Measurements from ENCODE around the gene USP20.

USP20 gene

GRCh38 chr9:129897263-129897662 is 62.0 kb downstream of the USP20 start:
- H3K4me3 Mint-ChIP-seq = no peak overlapping the region
- H3K4me1 Mint-ChIP-seq (ENCODE audit: low read depth) = peaks cover 38% of the 10 kb centered on the region
- H3K27ac Mint-ChIP-seq = peak overlapping the region; percentile 83
- H3K36me3 Mint-ChIP-seq (ENCODE audit: low read depth) = peaks cover 70% of the 10 kb centered on the region
- H3K9me3 Mint-ChIP-seq = no peaks in the 10 kb centered on the region
- no peaks in the 10 kb centered on the region for H3K27me3 Mint-ChIP-seq (ENCODE audit: low read depth)

DNA sequence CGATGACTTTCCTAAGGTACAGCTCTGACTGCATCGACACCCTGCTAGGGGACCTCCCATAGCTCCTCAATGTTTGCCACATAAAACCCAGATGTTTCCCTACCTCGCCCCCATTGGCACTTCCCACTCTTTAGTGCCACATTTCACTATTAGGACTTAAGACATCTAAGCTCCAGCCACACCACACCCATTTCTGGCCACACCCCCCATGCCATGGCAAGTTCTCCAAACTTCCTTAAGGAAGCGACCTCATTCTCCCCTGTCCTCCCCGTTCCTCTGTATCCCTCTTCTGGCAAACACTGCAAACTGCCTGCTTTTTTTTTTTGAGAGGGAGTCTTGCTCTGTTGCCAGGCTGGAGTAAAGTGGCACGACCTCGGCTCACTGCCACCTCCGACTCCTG is 62.9 kb downstream of the USP20 start:
- no peaks in the 10 kb centered on the region for H3K27me3 Mint-ChIP-seq (ENCODE audit: low read depth)
- H3K4me3 Mint-ChIP-seq = no peak overlapping the region
- H3K4me1 Mint-ChIP-seq (ENCODE audit: low read depth) = peaks cover 37% of the 10 kb centered on the region
- no peaks in the 10 kb centered on the region for H3K9me3 Mint-ChIP-seq
- H3K36me3 Mint-ChIP-seq (ENCODE audit: low read depth) = peaks cover 72% of the 10 kb centered on the region
- peak overlapping the region; percentile 57 for H3K27ac Mint-ChIP-seq

- H3K9me3 Mint-ChIP-seq = no peaks in the 10 kb centered on the region
- H3K4me1 Mint-ChIP-seq (ENCODE audit: low read depth) = peaks cover 31% of the 10 kb centered on the region
- H3K4me3 Mint-ChIP-seq = no peak overlapping the region
- peak overlapping the region; percentile 62 for H3K27ac Mint-ChIP-seq
- H3K27me3 Mint-ChIP-seq (ENCODE audit: low read depth) = no peaks in the 10 kb centered on the region
- peaks cover 72% of the 10 kb centered on the region for H3K36me3 Mint-ChIP-seq (ENCODE audit: low read depth)
These were observed 64.4 kb downstream of the USP20 start for GRCh38 chr9:129899620-129900019.

DNA sequence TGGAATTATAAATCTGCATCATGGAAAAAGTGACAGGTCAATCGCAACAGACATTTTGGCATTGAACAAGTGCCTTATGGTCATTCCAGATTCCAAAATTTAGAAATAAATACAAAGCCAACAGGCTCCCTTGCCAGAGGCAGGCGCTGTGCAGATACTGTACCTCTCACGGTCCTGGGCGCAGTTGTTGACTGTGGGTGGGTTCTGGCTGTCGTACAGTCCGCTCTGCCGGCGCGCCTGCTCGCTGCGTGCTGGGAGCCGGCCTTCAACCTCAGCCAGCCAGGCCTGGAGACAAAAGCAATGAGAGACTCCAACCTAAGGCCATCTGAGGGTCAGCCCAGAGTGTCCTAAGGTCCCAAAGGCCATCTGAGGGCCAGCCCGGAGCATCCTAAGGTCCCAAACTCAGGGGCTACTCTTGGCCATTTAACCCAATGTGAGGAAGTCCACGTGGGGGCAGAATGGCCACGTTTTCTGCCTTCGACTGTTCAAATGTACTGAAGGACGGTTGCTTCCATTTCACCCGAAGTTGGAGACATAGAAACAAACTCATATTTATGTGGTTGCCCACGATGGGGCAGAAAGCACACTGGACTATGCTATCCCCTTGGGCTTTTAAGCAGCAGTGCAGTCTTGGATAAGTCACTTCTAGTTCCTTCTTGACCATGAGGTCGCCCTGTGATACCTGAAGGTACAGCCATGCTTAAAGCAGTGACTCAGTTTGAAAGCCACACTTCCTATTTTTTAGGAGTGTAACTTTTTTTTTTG is 65.2 kb downstream of the USP20 start:
- no peaks in the 10 kb centered on the region for H3K9me3 Mint-ChIP-seq
- H3K27me3 Mint-ChIP-seq (ENCODE audit: low read depth) = no peaks in the 10 kb centered on the region
- peaks cover 68% of the 10 kb centered on the region for H3K36me3 Mint-ChIP-seq (ENCODE audit: low read depth)
- H3K4me3 Mint-ChIP-seq = no peak overlapping the region
- no peak overlapping the region for H3K27ac Mint-ChIP-seq
- peaks cover 27% of the 10 kb centered on the region for H3K4me1 Mint-ChIP-seq (ENCODE audit: low read depth)

DNA sequence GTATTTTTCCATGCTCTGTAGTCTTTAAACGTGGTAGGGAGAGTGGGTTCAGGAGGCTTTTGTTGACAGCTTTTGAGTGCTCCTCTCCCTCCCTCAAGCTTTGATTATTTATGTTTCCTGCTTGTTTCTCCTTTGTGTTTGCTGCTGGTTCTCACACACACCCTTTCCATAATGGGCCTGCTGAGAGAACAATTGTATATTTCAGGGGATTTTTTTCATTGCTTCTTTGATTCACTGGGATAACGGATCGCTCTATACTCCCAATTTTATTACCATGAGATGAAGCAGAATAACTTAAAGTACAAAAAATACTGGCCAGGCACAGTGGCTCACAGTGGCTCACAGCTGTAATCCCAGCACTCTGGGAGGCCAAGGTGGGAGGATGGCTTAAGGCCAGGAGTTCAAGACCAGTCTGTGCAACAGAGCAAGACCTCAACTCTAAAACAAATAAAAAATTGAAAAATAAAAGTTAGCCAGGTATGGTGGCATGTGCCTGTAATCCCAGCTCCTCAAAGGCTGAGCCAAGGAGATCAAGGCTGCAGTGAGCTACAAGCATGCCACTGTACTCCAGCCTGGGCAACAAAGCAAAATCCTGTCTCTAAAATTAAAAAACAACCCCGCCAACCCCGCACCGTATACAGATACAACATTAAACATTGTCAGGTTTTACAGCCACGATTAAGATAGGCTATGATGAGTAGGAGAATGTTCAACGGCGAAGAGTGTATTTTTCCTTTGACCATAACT is 66.9 kb downstream of the USP20 start:
- Mint-ChIP-seq H3K27me3 (ENCODE audit: low read depth) (no peaks in the 10 kb centered on the region), H3K27ac (peak overlapping the region; percentile 52), H3K9me3 (no peaks in the 10 kb centered on the region), H3K4me1 (ENCODE audit: low read depth) (peaks cover 15% of the 10 kb centered on the region), H3K4me3 (no peak overlapping the region), H3K36me3 (ENCODE audit: low read depth) (peaks cover 64% of the 10 kb centered on the region)

- Mint-ChIP-seq H3K27me3 (ENCODE audit: low read depth) (no peaks in the 10 kb centered on the region), H3K27ac (no peak overlapping the region), H3K4me1 (ENCODE audit: low read depth) (peaks cover 15% of the 10 kb centered on the region), H3K4me3 (no peak overlapping the region), H3K9me3 (no peaks in the 10 kb centered on the region), H3K36me3 (ENCODE audit: low read depth) (peaks cover 61% of the 10 kb centered on the region)
These were observed 67.5 kb downstream of the USP20 start for GRCh38 chr9:129902740-129903134.

GRCh38 chr9:129904734-129905133 is 69.5 kb downstream of the USP20 start:
- Mint-ChIP-seq H3K36me3 (ENCODE audit: low read depth) (peaks cover 57% of the 10 kb centered on the region), H3K9me3 (no peaks in the 10 kb centered on the region), H3K27me3 (ENCODE audit: low read depth) (no peaks in the 10 kb centered on the region), H3K4me1 (ENCODE audit: low read depth) (peaks cover 14% of the 10 kb centered on the region), H3K27ac (peak overlapping the region; percentile 50), H3K4me3 (no peak overlapping the region)

GRCh38 chr9:129906298-129906697 is 71.0 kb downstream of the USP20 start:
- H3K36me3 Mint-ChIP-seq (ENCODE audit: low read depth) = peaks cover 52% of the 10 kb centered on the region
- H3K4me1 Mint-ChIP-seq (ENCODE audit: low read depth) = peaks cover 20% of the 10 kb centered on the region
- H3K4me3 Mint-ChIP-seq = no peak overlapping the region
- H3K27ac Mint-ChIP-seq = no peak overlapping the region
- H3K27me3 Mint-ChIP-seq (ENCODE audit: low read depth) = no peaks in the 10 kb centered on the region
- H3K9me3 Mint-ChIP-seq = no peaks in the 10 kb centered on the region

DNA sequence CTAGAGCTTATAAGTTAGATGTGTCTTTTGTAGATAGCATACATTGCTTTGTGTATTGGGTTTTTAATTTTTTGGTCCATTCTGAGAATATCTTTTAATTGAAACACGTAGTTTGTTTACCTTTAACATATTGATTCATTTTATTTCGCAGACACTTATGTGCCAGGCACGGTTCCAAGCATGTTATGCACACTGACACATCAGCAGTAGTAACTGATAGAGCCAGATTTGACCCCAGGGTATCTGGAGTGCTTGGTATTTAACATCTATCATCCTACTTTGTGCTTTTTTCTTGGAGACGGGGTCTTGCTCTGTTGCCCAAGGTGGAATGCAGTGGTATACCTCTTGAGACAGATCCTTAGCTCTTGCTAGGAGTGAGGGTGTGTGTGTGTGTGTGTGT is 71.9 kb downstream of the USP20 start:
- Mint-ChIP-seq H3K9me3 (no peaks in the 10 kb centered on the region), H3K4me1 (ENCODE audit: low read depth) (peaks cover 17% of the 10 kb centered on the region), H3K27ac (no peak overlapping the region), H3K27me3 (ENCODE audit: low read depth) (no peaks in the 10 kb centered on the region), H3K4me3 (no peak overlapping the region), H3K36me3 (ENCODE audit: low read depth) (peaks cover 44% of the 10 kb centered on the region)

GRCh38 chr9:129908906-129909305 is 73.6 kb downstream of the USP20 start:
- H3K27me3 Mint-ChIP-seq (ENCODE audit: low read depth) = no peaks in the 10 kb centered on the region
- no peaks in the 10 kb centered on the region for H3K9me3 Mint-ChIP-seq
- H3K27ac Mint-ChIP-seq = no peak overlapping the region
- H3K36me3 Mint-ChIP-seq (ENCODE audit: low read depth) = peaks cover 40% of the 10 kb centered on the region
- H3K4me1 Mint-ChIP-seq (ENCODE audit: low read depth) = peaks cover 14% of the 10 kb centered on the region
- no peak overlapping the region for H3K4me3 Mint-ChIP-seq

GRCh38 chr9:129909851-129910250 is 74.6 kb downstream of the USP20 start:
- peaks cover 33% of the 10 kb centered on the region for H3K36me3 Mint-ChIP-seq (ENCODE audit: low read depth)
- no peaks in the 10 kb centered on the region for H3K9me3 Mint-ChIP-seq
- H3K27ac Mint-ChIP-seq = peak overlapping the region; percentile 68
- peaks cover 12% of the 10 kb centered on the region for H3K4me1 Mint-ChIP-seq (ENCODE audit: low read depth)
- no peaks in the 10 kb centered on the region for H3K27me3 Mint-ChIP-seq (ENCODE audit: low read depth)
- no peak overlapping the region for H3K4me3 Mint-ChIP-seq

DNA sequence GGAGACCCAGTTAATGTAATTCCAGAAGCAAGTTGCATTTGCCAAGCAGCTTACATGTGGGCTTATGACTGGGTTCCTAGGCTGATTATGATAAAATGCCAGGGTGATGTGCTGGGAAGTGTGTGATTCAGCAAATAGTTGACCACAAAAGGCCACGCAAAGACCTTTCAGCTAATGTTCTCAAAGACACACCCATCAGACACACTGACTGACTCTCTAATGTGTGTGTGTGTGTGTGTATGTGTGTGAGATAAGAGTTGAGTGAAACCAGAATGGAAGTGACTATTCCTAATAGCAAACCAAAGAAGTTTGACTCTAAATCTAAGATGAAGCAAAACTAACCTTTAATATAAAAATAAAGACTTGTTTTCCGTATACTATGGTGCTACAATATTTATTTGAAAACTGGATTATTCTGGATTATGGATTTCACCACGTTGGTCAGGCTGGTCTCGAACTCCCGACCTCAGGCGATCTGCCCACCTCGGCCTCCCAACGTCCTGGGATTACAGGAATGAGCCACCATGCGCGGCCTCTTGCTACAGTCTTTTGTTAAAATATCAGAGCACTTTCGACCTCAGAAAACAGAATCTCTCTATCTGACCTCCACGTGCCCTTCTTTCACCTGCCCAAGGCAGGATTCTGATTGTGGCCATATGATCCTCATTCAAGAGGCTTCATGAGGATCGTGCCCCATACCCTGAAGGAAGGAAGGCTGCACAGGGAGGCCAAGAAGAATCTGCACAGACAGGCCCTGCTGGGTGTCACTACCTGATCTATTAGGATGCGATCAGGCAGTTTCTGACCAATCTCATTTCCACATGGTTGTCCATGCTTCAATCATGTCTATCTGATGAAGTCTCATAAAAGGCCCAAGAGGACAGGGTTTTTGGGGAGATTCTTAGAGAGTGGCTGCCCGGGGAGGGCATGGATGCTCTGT is 75.6 kb downstream of the USP20 start:
- no peak overlapping the region for H3K27ac Mint-ChIP-seq
- peaks cover 12% of the 10 kb centered on the region for H3K4me1 Mint-ChIP-seq (ENCODE audit: low read depth)
- H3K9me3 Mint-ChIP-seq = no peaks in the 10 kb centered on the region
- H3K36me3 Mint-ChIP-seq (ENCODE audit: low read depth) = peaks cover 36% of the 10 kb centered on the region
- H3K27me3 Mint-ChIP-seq (ENCODE audit: low read depth) = no peaks in the 10 kb centered on the region
- H3K4me3 Mint-ChIP-seq = no peak overlapping the region

DNA sequence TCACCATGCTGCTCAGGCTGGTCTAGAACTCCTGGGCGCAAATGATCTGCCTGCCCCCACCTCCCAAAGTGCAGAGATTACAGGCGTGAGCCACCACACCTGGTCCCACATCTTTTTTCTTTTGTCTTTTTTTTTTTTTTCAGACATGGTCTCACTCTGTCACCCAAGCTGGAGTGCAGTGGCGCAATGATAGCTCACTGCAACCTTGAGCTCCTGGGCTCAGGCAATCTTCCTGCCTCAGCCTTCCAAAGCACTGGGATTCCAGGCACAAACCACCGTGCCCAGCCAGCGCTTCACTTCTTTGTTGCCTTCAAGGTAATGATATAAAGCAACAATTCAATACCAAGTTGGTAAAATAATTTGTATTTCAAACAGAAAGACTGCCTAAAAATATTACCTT is 78.8 kb downstream of the USP20 start:
- H3K4me1 Mint-ChIP-seq (ENCODE audit: low read depth) = peaks cover 15% of the 10 kb centered on the region
- peaks cover 36% of the 10 kb centered on the region for H3K36me3 Mint-ChIP-seq (ENCODE audit: low read depth)
- H3K9me3 Mint-ChIP-seq = no peaks in the 10 kb centered on the region
- H3K27ac Mint-ChIP-seq = no peak overlapping the region
- H3K4me3 Mint-ChIP-seq = no peak overlapping the region
- no peaks in the 10 kb centered on the region for H3K27me3 Mint-ChIP-seq (ENCODE audit: low read depth)

GRCh38 chr9:129916707-129917106 is 81.4 kb downstream of the USP20 start:
- Mint-ChIP-seq H3K36me3 (ENCODE audit: low read depth) (peaks cover 28% of the 10 kb centered on the region), H3K9me3 (no peaks in the 10 kb centered on the region), H3K27ac (no peak overlapping the region), H3K4me1 (ENCODE audit: low read depth) (peaks cover 7% of the 10 kb centered on the region), H3K27me3 (ENCODE audit: low read depth) (no peaks in the 10 kb centered on the region), H3K4me3 (no peak overlapping the region)

All from T-helper 1 cell treated with Interleukin-12 subunit alpha and Interleukin-12 subunit beta and Interleukin-4 antibody, amounts not matched to agents 30 μg/mL and 1 μg/mL, for 36 hours (primary cell).